ENCODE results near the gene HRK. TPM values are rescaled to one million over a fixed set of nuclear protein-coding genes. Genes with fewer than 3 reads are reported as not detected.

HRK gene
- total and polyA plus RNA-seq, 2 of the 13 experiments (the other 11 are each of a cell fraction or from before 2014, with no cell fraction given): 0.02 TPM; not detected in 1

GRCh38 chr12:116910645-116911451 lies 29.6 kb upstream of the HRK start, which contains the start of gene FBXW8 (continued):
- TF ChIP-seq AKNA (CRISPR knock-in tag; IDR thresholded peaks at IDR 0.05; ENCODE audit: borderline replicate concordance): 0 out of 2 replicates have a peak, but pooled peaks have one; percentile 67
- no peak for TF ChIP-seq ZNF644 (CRISPR knock-in tag; IDR thresholded peaks at IDR 0.05; ENCODE audit: low read depth)
- 0 out of 2 replicates have a peak, but pooled peaks have one; percentile 58 for TF ChIP-seq NFAT5 (CRISPR knock-in tag; IDR thresholded peaks at IDR 0.05)
- TF ChIP-seq CREM (IDR thresholded peaks at IDR 0.05): no peak
- TF ChIP-seq CREM (CRISPR knock-in tag; IDR thresholded peaks at IDR 0.05): no peak
- no peak for TF ChIP-seq FOXP1 (IDR thresholded peaks at IDR 0.05)
- no peak for TF ChIP-seq FOXP1 (CRISPR knock-in tag; IDR thresholded peaks at IDR 0.05)
- peak; percentile 25; the same call in 1 of the 2 replicates for TF ChIP-seq TFAP4 (IDR thresholded peaks at IDR 0.05; ENCODE audit: borderline replicate concordance, low read depth)
- peak; percentile 40; the same call in 1 of the 2 replicates for TF ChIP-seq ZNF343 (CRISPR knock-in tag; IDR thresholded peaks at IDR 0.05)
- TF ChIP-seq TARDBP (CRISPR knock-in tag; IDR thresholded peaks at IDR 0.05): peak; percentile 68
- peak; percentile 42; the same call in 1 of the 2 replicates for TF ChIP-seq HCFC1 (IDR thresholded peaks at IDR 0.05; ENCODE audit: low read depth, low read length)
- TF ChIP-seq THAP11 (CRISPR knock-in tag; IDR thresholded peaks at IDR 0.05): peak; percentile 87
- peak; percentile 81 for TF ChIP-seq PHF20 (CRISPR knock-in tag; IDR thresholded peaks at IDR 0.05)
- peak; percentile 85 for TF ChIP-seq ZBTB2 (CRISPR knock-in tag; IDR thresholded peaks at IDR 0.05; ENCODE audit: low read depth)
- peak; percentile 77 for TF ChIP-seq ZMYM4 (CRISPR knock-in tag; IDR thresholded peaks at IDR 0.05)
- 0 out of 2 replicates have a peak, but pooled peaks have one; percentile 45 for TF ChIP-seq TP53 (CRISPR knock-in tag; conservative IDR thresholded peaks at IDR 0.05)
